Gastroesophageal sphincter (tissue), 4 donors: Measurements from ENCODE around the gene GPATCH4. TPM values are rescaled to one million over a fixed set of nuclear protein-coding genes. Genes with fewer than 3 reads are reported as not detected.

Experiments used
- ATAC-seq: fragments of 150-250 bp; one replicate; pipeline ENCODE4 v1.9.1; 2016; ENCODE audit warnings: mild to moderate bottlenecking, moderate library complexity
- H3K27ac ChIP-seq, 4 donors: fragments of 200-600 bp; sonication (generic) in 3 of 4; 1 replicate in 3 of 4; 2 replicates in 1 of 4; pipeline ENCODE4 v1.5.1; 2016 to 2019
- H3K27me3 ChIP-seq: fragments of 200-600 bp; sonication (generic); one replicate; pipeline ENCODE4 v1.5.1; 2019
- H3K36me3 ChIP-seq, 2 donors: fragments of 200-600 bp; sonication (generic); one replicate each; pipeline ENCODE4 v1.5.1; 2019; ENCODE audit warnings: control low read depth in 1 of 2
- H3K4me1 ChIP-seq, 3 donors: fragments of 200-600 bp; sonication (generic); 1 replicate in 2 of 3; 2 replicates in 1 of 3; pipeline ENCODE4 v1.5.1; 2016 to 2019; ENCODE audit warnings: control low read depth in 2 of 3
- H3K4me3 ChIP-seq, 2 donors: fragments of 200-600 bp; sonication (generic); one replicate each; pipeline ENCODE4 v1.5.1; 2019; ENCODE audit warnings: mild to moderate bottlenecking in 1 of 2, moderate library complexity in 1 of 2
- H3K9me3 ChIP-seq, 3 donors: fragments of 200-600 bp; sonication (generic); one replicate each; pipeline ENCODE4 v1.5.1; 2017 to 2019; ENCODE audit warnings: control low read depth in 2 of 3
- EP300 ChIP-seq: sonication (generic); formaldehyde crosslinking; IDR thresholded peaks from one replicate; pipeline ENCODE4 v1.6.1; 2017; ENCODE audit warnings: antibody characterized with exemption, mild to moderate bottlenecking
- POLR2A ChIP-seq, 2 donors: fragments of 450-650 bp; IDR thresholded peaks; one replicate each; pipeline ENCODE4 v1.6.1; 2017; ENCODE audit warnings: antibody characterized with exemption in 2 of 2, mild to moderate bottlenecking in 2 of 2, moderate library complexity in 1 of 2
- POLR2AphosphoS5 ChIP-seq: sonication (generic); formaldehyde crosslinking; IDR thresholded peaks from one replicate; pipeline ENCODE4 v1.6.1; 2017; ENCODE audit warnings: antibody characterized with exemption
- WGBS, 2 donors: methylation state at CpG; one replicate each; pipeline ENCODE4 v1.1.5; 2018; ENCODE audit warnings: low coverage in 1 of 2; 5-methylcytosine and 5-hydroxymethylcytosine counted together
- total RNA-seq, 4 donors: library from RNA; depleted of rRNA; stranded (reverse); fragments of >200 nt; gene quantifications; one replicate each; pipeline ENCODE4 v1.1.0, GENCODE V29; 2016
- TF ChIP-seq, protein P1 (sequence below), 4 experiments: fragments of 200-600 bp in 2 of 4; fragments of 450-650 bp in 2 of 4; sonication (generic) in 1 of 4; IDR thresholded peaks; one replicate each; pipeline ENCODE4 v1.5.1; 2017 to 2019; ENCODE audit warnings: antibody characterized with exemption in 4 of 4, mild to moderate bottlenecking in 2 of 4, moderate library complexity in 2 of 4

The GPATCH4 gene
- total RNA-seq, 4 donors from 2014 or later = 18.4 to 37.2 (median 24.0) TPM

DNA sequence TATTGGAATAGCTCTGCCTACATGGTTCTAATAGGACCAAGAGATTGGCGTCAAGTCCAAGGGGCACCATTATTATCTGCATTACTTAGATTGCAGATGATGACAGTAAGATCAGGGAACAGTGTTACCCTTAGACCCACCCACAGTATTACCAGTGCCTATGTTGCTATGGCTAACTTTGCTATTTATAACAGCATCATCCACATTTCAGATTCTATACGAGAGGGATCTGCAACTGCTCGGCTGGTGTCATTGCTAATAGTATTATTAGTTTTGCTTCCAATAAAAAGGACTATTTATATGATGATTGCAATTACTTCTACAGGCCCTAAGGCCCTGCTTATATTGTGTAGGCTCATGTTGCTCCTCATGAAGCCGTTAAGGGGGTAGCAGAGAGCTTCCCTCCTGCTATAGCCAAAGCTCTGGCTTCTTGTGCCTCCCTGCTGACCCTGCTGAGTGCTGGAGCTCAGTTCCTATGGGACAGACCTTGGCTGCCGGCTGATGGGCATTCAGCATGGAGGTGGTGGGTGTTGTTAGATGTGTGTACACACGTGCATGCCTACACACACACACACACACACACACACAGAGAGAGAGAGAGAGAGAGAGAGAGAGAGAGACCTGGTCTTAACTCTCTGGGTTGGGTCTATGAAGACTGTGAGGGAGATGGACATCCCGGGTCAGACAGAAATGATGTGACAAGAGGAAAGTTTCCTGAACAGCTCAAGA lies 41.9 kb upstream of the GPATCH4 start:
- TF ChIP-seq POLR2A (IDR thresholded peaks at IDR 0.05) (no peak), EP300 (no peak)
- Histone ChIP-seq H3K27me3 (peaks cover 99% of the 10 kb centered on the region), H3K4me3 (no peak overlapping the region), H3K36me3 (no peaks in the 10 kb centered on the region), H3K9me3 (no peaks in the 10 kb centered on the region), H3K4me1 (peaks cover 0 to 21% (median 11%) of the 10 kb centered on the region in 3 donors), H3K27ac (no peak overlapping the region)
- ATAC-seq = no peak
- WGBS, 2 donors = 66 to 78% methylated on average over 3 to 4 of the region's 7 CpGs

DNA sequence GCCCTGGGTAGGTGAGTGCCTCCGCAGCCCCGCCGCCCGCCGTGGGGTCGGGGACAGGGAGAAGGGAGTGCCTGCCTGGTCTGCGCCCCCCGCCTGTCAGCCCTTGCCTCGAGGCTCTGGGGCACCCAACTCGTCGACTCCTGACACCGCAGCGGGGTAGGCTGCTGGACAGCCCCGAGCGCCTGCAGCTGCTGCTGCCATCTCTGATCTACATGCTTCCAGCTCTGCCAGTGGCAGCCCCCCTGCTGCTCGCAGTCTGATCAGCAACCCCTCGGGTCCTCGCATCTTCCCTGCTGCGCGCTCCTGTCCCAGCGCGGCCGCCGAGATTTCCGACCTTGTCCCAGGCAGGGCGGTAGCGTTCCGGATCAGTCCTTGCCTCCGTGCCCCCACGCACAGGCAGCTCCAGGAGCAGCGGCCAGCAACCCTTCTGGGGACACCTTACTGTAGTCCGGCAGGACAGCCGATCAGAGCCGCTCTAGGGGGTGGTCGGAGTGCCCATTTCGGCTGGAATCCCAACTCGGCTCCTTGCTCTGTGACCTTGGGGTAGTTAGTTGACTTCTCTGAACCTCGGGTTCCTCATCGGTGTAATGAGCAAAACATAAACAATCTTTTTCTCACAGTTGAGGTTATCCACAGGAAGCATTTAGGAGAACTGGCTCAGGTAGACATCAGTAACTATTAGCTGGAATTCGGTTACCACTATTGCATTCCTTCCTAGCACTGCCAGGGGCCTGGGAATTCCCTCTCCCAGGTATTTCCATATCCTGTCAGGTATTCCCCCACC lies 41.2 kb upstream of the GPATCH4 start:
- H3K36me3 ChIP-seq = no peaks in the 10 kb centered on the region
- TF ChIP-seq, protein P1, sequence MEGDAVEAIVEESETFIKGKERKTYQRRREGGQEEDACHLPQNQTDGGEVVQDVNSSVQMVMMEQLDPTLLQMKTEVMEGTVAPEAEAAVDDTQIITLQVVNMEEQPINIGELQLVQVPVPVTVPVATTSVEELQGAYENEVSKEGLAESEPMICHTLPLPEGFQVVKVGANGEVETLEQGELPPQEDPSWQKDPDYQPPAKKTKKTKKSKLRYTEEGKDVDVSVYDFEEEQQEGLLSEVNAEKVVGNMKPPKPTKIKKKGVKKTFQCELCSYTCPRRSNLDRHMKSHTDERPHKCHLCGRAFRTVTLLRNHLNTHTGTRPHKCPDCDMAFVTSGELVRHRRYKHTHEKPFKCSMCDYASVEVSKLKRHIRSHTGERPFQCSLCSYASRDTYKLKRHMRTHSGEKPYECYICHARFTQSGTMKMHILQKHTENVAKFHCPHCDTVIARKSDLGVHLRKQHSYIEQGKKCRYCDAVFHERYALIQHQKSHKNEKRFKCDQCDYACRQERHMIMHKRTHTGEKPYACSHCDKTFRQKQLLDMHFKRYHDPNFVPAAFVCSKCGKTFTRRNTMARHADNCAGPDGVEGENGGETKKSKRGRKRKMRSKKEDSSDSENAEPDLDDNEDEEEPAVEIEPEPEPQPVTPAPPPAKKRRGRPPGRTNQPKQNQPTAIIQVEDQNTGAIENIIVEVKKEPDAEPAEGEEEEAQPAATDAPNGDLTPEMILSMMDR (IDR thresholded peaks at IDR 0.05) = no peak
- TF ChIP-seq POLR2A (IDR thresholded peaks at IDR 0.05) = no peak
- TF ChIP-seq EP300 = no peak
- peak; percentile 7 for ATAC-seq
- peaks cover 0 to 21% (median 11%) of the 10 kb centered on the region in 3 donors for H3K4me1 ChIP-seq
- WGBS, 2 donors = 49 to 50% methylated on average over 2 to 3 of the region's 40 CpGs
- peak overlapping the region; percentile 7 to 51 for H3K4me3 ChIP-seq
- peaks cover 99% of the 10 kb centered on the region for H3K27me3 ChIP-seq
- H3K9me3 ChIP-seq = no peaks in the 10 kb centered on the region
- H3K27ac ChIP-seq = no peak overlapping the region

DNA sequence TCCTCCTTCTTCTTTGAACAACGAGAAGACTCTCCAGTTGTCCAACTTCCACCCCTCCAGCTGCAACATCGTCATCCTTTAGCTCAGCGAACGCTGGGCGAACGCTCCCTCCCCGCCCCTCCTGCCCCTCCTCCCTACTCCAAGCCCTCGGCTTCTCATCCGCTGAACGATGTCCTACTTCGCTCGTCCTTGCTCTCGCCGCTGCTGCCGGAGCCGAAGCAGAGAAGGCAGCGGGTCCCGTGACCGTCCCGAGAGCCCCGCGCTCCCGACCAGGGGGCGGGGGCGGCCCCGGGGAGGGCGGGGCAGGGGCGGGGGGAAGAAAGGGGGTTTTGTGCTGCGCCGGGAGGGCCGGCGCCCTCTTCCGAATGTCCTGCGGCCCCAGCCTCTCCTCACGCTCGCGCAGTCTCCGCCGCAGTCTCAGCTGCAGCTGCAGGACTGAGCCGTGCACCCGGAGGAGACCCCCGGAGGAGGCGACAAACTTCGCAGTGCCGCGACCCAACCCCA lies 40.5 kb upstream of the GPATCH4 start, which contains the start of gene BCAN:
BCAN (plus strand) TSS at position 357 of the 504 bp plus-strand sequence. CDS start 3,938 bp downstream, outside the sequence.
- WGBS, 2 donors = 2 to 6% methylated on average over 3 to 9 of the region's 46 CpGs
- H3K27me3 ChIP-seq = peaks cover 99% of the 10 kb centered on the region
- H3K4me1 ChIP-seq = peaks cover 0 to 21% (median 11%) of the 10 kb centered on the region in 3 donors
- H3K36me3 ChIP-seq = no peaks in the 10 kb centered on the region
- H3K9me3 ChIP-seq = no peaks in the 10 kb centered on the region
- ATAC-seq = peak; percentile 63
- H3K27ac ChIP-seq = no peak within 1 kb of the TSS
- H3K4me3 ChIP-seq = peak within 1 kb of the TSS; percentile 7 to 51
- TF ChIP-seq POLR2AphosphoS5 = no peak
- TF ChIP-seq, protein P1 (IDR thresholded peaks at IDR 0.05) = no peak
- no peak for TF ChIP-seq POLR2A (IDR thresholded peaks at IDR 0.05)
- no peak for TF ChIP-seq EP300

DNA sequence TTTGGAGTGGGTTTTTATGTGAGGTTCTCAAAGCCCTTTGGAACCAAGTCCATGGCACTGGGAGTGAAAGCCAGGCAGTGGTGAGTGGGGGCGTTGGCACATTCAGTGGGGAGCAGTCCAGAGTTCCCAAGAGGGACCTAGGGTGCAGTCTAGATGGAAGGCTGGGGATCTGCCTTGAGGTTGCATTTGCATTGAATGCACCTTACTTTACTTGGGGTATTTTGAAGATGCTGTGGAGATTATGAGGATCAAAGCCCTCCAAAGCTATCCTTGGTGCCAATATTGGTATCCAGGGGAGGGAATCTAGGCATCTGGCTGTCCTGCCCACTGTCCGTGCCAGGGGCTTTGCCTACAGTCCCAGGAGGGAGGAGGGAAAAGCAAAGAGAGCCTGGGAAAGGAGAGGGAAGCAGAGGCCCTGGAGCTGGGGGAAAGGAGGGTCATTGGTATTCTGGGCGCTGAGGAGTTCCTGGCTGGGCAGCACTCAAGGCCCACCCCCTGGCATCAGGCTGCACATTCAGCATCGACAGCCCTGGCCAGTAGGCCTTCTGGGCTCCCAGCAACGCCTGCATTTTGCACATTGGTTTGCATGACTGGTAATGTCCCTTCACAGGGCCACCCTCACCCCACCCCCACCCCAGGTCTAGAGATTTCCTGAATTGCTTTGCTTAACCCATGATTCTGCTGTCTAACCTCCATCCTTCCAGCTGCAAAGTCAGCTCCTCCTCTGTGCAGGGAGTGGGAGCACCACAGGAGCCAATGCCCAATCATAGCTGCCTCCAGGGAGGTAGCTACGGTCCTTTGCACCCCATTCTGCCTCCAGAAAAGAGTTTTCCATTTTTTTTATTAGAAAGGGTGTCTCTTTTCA lies 39.8 kb upstream of the GPATCH4 start:
- ATAC-seq = no peak
- peaks cover 0 to 21% (median 11%) of the 10 kb centered on the region in 3 donors for H3K4me1 ChIP-seq
- 24 to 38% methylated on average over 2 of the region's 6 CpGs for WGBS, 2 donors
- peak overlapping the region in 1 of 2 donors; percentile 51 for H3K4me3 ChIP-seq
- H3K27ac ChIP-seq = no peak overlapping the region
- no peaks in the 10 kb centered on the region for H3K36me3 ChIP-seq
- peaks cover 98% of the 10 kb centered on the region for H3K27me3 ChIP-seq
- TF ChIP-seq POLR2A (IDR thresholded peaks at IDR 0.05) = no peak
- TF ChIP-seq, protein P1 (IDR thresholded peaks at IDR 0.05) = no peak
- TF ChIP-seq POLR2AphosphoS5 = no peak
- no peak for TF ChIP-seq EP300
- no peaks in the 10 kb centered on the region for H3K9me3 ChIP-seq
